Measurements from ENCODE around the gene SEPTIN6. TPM values are rescaled to one million over a fixed set of nuclear protein-coding genes. Genes with fewer than 3 reads are reported as not detected.

The SEPTIN6 gene
- total RNA-seq, 1 experiment from 2014 or later = 7.7 TPM

GRCh38 chrX:119654112-119654531 lies 38.8 kb downstream of the SEPTIN6 start:
- Mint-ChIP-seq H3K27me3 (ENCODE audit: unreplicated experiment) (no peaks in the 10 kb centered on the region), H3K9me3 (ENCODE audit: low read depth, unreplicated experiment) (no peaks in the 10 kb centered on the region), H3K27ac (ENCODE audit: unreplicated experiment) (no peak overlapping the region), H3K4me3 (ENCODE audit: low read depth, unreplicated experiment) (no peak overlapping the region), H3K4me1 (ENCODE audit: low read depth, unreplicated experiment) (peaks cover 19% of the 10 kb centered on the region), H3K36me3 (ENCODE audit: insufficient read depth, unreplicated experiment) (peaks cover 6% of the 10 kb centered on the region)
- BruUV-seq (replicated peaks) = no TSS peak
- intact Hi-C loops (cut with micrococcal nuclease; ENCODE audit: unreplicated experiment) = no loop called here
- no peak for TF ChIP-seq CTCF (IDR thresholded peaks at IDR 0.05; ENCODE audit: unreplicated experiment)
- CTCF ChIA-PET = no interaction called here
- no peak for DNase-seq

- intact Hi-C loops (cut with micrococcal nuclease; ENCODE audit: unreplicated experiment) = no loop called here
- Mint-ChIP-seq H3K9me3 (ENCODE audit: low read depth, unreplicated experiment) (no peaks in the 10 kb centered on the region), H3K27me3 (ENCODE audit: unreplicated experiment) (peaks cover 13% of the 10 kb centered on the region), H3K4me3 (ENCODE audit: low read depth, unreplicated experiment) (no peak overlapping the region), H3K4me1 (ENCODE audit: low read depth, unreplicated experiment) (no peaks in the 10 kb centered on the region), H3K27ac (ENCODE audit: unreplicated experiment) (no peak overlapping the region), H3K36me3 (ENCODE audit: insufficient read depth, unreplicated experiment) (no peaks in the 10 kb centered on the region)
- no peak for DNase-seq
- CTCF ChIA-PET = no interaction called here
- BruUV-seq (replicated peaks) = no TSS peak
- TF ChIP-seq CTCF (IDR thresholded peaks at IDR 0.05; ENCODE audit: unreplicated experiment) = no peak
Measured at GRCh38 chrX:119648421-119648775, 44.6 kb downstream of the SEPTIN6 start.

- Mint-ChIP-seq H3K9me3 (ENCODE audit: low read depth, unreplicated experiment) (no peaks in the 10 kb centered on the region), H3K27me3 (ENCODE audit: unreplicated experiment) (peaks cover 13% of the 10 kb centered on the region), H3K4me1 (ENCODE audit: low read depth, unreplicated experiment) (no peaks in the 10 kb centered on the region), H3K27ac (ENCODE audit: unreplicated experiment) (no peak overlapping the region), H3K4me3 (ENCODE audit: low read depth, unreplicated experiment) (no peak overlapping the region), H3K36me3 (ENCODE audit: insufficient read depth, unreplicated experiment) (no peaks in the 10 kb centered on the region)
- BruUV-seq (replicated peaks) = no TSS peak
- no peak for DNase-seq
- no peak for TF ChIP-seq CTCF (IDR thresholded peaks at IDR 0.05; ENCODE audit: unreplicated experiment)
- intact Hi-C loops (cut with micrococcal nuclease; ENCODE audit: unreplicated experiment) = no loop called here
- CTCF ChIA-PET = interaction anchor here (0.7 kb wide), 1 partner anchor 35 kb away, joined by 3 read pairs; no protein-coding TSS in a partner anchor
Measured at GRCh38 chrX:119647552-119648420, 45.2 kb downstream of the SEPTIN6 start.

GRCh38 chrX:119647089-119647488 lies 45.9 kb downstream of the SEPTIN6 start:
- DNase-seq = no peak
- Mint-ChIP-seq H3K4me1 (ENCODE audit: low read depth, unreplicated experiment) (no peaks in the 10 kb centered on the region), H3K4me3 (ENCODE audit: low read depth, unreplicated experiment) (no peak overlapping the region), H3K27ac (ENCODE audit: unreplicated experiment) (no peak overlapping the region), H3K27me3 (ENCODE audit: unreplicated experiment) (peaks cover 13% of the 10 kb centered on the region), H3K36me3 (ENCODE audit: insufficient read depth, unreplicated experiment) (no peaks in the 10 kb centered on the region), H3K9me3 (ENCODE audit: low read depth, unreplicated experiment) (no peaks in the 10 kb centered on the region)
- CTCF ChIA-PET = interaction anchor here (0.7 kb wide), 1 partner anchor 35 kb away, joined by 3 read pairs; no protein-coding TSS in a partner anchor
- intact Hi-C loops (cut with micrococcal nuclease; ENCODE audit: unreplicated experiment) = no loop called here
- BruUV-seq (replicated peaks) = no TSS peak
- no peak for TF ChIP-seq CTCF (IDR thresholded peaks at IDR 0.05; ENCODE audit: unreplicated experiment)

Measured in Calu3 (cell line).